ENCODE data around the gene SRCAP.

SRCAP gene

DNA sequence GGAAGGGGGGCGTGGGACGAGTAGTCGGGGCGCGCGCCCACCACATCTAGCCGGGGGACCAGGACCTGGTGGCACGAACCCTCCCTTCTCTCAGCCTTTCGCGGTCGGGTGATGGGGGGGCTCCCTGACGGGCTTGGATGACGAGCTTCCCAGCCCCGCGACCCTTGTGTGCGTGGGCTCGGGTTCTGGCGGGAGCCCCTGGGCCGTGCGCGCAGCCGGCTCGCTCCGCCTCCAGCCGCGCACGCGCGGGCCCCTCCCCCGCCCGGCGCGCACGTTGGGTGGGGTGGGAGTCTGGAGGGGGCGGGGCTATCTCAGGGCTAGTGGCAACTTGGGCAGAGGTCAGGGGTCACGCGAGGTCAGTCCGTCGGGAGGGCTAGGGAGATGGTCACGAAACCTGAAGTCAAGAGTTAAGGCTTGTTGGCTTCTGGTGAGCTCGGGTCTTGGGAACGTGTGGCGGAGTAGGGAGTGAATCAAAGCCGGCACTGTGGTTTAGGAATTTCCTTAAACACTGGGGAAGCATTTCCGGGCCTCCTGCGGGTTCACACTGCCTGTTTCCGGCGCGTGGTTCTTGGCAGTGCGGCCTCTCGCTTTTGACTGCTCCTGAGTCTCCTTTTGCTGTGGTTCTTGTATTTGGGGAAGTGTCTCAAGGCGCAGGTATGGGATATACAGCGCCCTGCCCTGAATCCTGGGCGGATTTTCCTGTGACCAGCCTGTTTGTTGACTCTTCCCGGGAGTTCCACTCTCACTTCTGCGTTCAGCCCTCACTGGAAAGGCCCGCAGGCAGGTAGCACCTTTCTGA lies at the start of gene SRCAP:
TSS of gene SRCAP (plus strand) at position 356 of the 799 bp plus-strand sequence. CDS start 1,654 bp downstream, outside the sequence.
- Mint-ChIP-seq H3K4me1 (peaks cover 26% of the 10 kb centered on the region), H3K4me3 (peak within 1 kb of the TSS; percentile 96), H3K27me3 (no peaks in the 10 kb centered on the region), H3K36me3 (ENCODE audit: insufficient read depth) (peaks cover 52% of the 10 kb centered on the region), H3K9me3 (no peaks in the 10 kb centered on the region), H3K27ac (ENCODE audit: low read depth) (peak within 1 kb of the TSS; percentile 100)
- ATAC-seq (replicated peaks; ENCODE audit: extremely low read depth, poor library complexity, severe bottlenecking): peak; percentile 10
- DNase-seq (ENCODE audit: low spot score in 2 of 2): peak; percentile 15 to 60

GRCh38 chr16:30649725-30650368 lies 49.1 kb upstream of the SRCAP start:
- no peak for ATAC-seq (replicated peaks; ENCODE audit: extremely low read depth, poor library complexity, severe bottlenecking)
- peak overlapping the region; percentile 100 for H3K4me3 Mint-ChIP-seq
- no peaks in the 10 kb centered on the region for H3K27me3 Mint-ChIP-seq
- H3K27ac Mint-ChIP-seq (ENCODE audit: low read depth): peak overlapping the region; percentile 99
- no peaks in the 10 kb centered on the region for H3K9me3 Mint-ChIP-seq
- no peak for DNase-seq (ENCODE audit: low spot score in 2 of 2)
- peaks cover 29% of the 10 kb centered on the region for H3K36me3 Mint-ChIP-seq (ENCODE audit: insufficient read depth)
- H3K4me1 Mint-ChIP-seq: peaks cover 35% of the 10 kb centered on the region

- H3K4me1 Mint-ChIP-seq: peaks cover 35% of the 10 kb centered on the region
- H3K36me3 Mint-ChIP-seq (ENCODE audit: insufficient read depth): peaks cover 30% of the 10 kb centered on the region
- H3K9me3 Mint-ChIP-seq: no peaks in the 10 kb centered on the region
- H3K27me3 Mint-ChIP-seq: no peaks in the 10 kb centered on the region
- DNase-seq (ENCODE audit: low spot score in 2 of 2): peak; percentile 94 to 97
- ATAC-seq (replicated peaks; ENCODE audit: extremely low read depth, poor library complexity, severe bottlenecking): peak; percentile 89
- H3K27ac Mint-ChIP-seq (ENCODE audit: low read depth): peak within 1 kb of the TSS; percentile 99
- H3K4me3 Mint-ChIP-seq: peak within 1 kb of the TSS; percentile 100
Measured at GRCh38 chr16:30650369-30651123, 48.4 kb upstream of the SRCAP start, which contains the start of gene PRR14. Gene PRR14 (plus strand): TSS chr16:30650960. CDS start chr16:30651646, 686 bp downstream.

DNA sequence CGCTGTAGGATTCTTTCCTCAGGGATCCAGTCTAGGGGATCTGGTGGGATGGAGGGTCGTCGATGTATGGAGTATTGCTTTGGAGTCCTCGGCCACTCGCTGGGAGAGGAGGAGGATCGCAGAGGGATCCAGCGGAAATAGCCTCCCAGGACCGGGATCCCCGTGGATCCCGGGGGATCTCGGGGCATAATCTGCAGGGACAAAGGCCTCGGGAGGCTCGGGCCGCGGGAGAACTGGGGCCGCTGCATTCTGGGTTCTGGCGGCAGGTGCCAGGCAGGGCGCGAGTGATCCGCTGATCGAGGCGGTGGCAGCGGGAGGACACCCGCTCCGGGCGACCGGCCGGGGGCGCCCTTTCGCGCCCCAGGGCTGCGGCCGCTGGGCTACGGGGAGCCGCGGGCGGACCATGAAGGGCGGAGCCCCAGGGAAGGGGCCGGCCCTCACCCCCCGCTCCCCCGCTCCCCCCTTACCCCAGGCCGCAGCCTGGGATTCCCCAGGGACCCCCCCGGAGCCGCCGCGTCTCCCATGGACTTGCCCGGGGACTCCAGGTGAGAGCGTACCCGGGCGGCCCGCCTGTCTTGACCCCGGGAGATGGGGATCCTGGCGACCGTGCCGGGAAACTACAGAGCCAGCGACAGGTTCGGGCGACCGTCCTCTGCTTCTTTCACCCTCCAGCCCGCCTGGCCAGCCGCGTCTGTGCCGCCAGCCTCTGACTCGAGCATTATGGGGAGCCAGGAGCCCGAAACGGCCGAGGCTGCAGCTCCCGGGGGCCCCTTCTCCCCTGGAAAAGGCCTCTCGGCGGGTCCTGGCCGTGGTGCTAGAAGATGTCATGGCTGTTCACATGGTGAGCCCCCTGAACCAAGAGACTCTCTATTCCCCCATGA lies 47.6 kb upstream of the SRCAP start:
- Mint-ChIP-seq H3K9me3 (no peaks in the 10 kb centered on the region), H3K27me3 (no peaks in the 10 kb centered on the region), H3K36me3 (ENCODE audit: insufficient read depth) (peaks cover 32% of the 10 kb centered on the region), H3K4me1 (peaks cover 35% of the 10 kb centered on the region), H3K27ac (ENCODE audit: low read depth) (peak overlapping the region; percentile 99), H3K4me3 (peak overlapping the region; percentile 100)
- DNase-seq (ENCODE audit: low spot score in 2 of 2): peak; percentile 49 to 56
- peak; percentile 61 for ATAC-seq (replicated peaks; ENCODE audit: extremely low read depth, poor library complexity, severe bottlenecking)

DNA sequence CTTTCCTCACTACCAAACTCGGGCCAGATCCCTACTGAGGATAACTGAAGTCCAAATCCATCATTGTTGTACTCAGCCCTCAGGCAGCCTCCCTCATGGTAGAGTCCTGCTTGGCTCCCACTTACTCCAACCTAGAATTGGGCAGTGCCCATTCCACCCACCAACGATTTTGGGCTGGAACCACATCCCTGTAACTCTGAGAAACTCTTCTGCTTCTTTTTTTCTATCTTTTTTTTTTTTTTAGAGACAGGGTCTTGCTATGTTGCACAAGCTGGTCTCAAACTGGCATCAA lies 47.0 kb upstream of the SRCAP start:
- H3K4me3 Mint-ChIP-seq: peak overlapping the region; percentile 100
- peaks cover 36% of the 10 kb centered on the region for H3K36me3 Mint-ChIP-seq (ENCODE audit: insufficient read depth)
- ATAC-seq (replicated peaks; ENCODE audit: extremely low read depth, poor library complexity, severe bottlenecking): no peak
- no peak for DNase-seq (ENCODE audit: low spot score in 2 of 2)
- no peaks in the 10 kb centered on the region for H3K27me3 Mint-ChIP-seq
- no peaks in the 10 kb centered on the region for H3K9me3 Mint-ChIP-seq
- H3K4me1 Mint-ChIP-seq: peaks cover 33% of the 10 kb centered on the region
- peak overlapping the region; percentile 99 for H3K27ac Mint-ChIP-seq (ENCODE audit: low read depth)

DNA sequence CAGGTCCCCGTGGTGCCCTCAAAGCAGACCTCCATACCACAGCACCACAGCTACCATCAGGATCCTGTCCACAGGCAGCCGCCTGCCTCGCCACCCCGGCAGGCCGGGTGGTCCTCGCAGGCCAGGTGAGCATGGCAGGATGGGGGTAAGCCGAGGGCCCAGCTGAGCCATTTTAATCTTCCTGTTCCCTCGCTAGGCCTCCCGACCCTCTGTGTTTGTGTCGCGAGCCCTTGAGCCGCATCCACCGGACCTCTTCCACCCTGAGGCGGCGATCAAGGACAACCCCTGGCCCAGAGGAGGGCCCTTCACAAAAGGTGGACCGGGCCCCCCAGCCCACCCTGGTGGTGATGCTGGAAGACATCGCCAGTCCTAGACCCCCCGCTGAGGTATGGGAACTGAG lies 46.3 kb upstream of the SRCAP start:
- ATAC-seq (replicated peaks; ENCODE audit: extremely low read depth, poor library complexity, severe bottlenecking): no peak
- peaks cover 39% of the 10 kb centered on the region for H3K4me1 Mint-ChIP-seq
- H3K27me3 Mint-ChIP-seq: no peaks in the 10 kb centered on the region
- peaks cover 36% of the 10 kb centered on the region for H3K36me3 Mint-ChIP-seq (ENCODE audit: insufficient read depth)
- DNase-seq (ENCODE audit: low spot score in 2 of 2): no peak
- peak overlapping the region; percentile 100 for H3K4me3 Mint-ChIP-seq
- no peaks in the 10 kb centered on the region for H3K9me3 Mint-ChIP-seq
- H3K27ac Mint-ChIP-seq (ENCODE audit: low read depth): no peak overlapping the region

DNA sequence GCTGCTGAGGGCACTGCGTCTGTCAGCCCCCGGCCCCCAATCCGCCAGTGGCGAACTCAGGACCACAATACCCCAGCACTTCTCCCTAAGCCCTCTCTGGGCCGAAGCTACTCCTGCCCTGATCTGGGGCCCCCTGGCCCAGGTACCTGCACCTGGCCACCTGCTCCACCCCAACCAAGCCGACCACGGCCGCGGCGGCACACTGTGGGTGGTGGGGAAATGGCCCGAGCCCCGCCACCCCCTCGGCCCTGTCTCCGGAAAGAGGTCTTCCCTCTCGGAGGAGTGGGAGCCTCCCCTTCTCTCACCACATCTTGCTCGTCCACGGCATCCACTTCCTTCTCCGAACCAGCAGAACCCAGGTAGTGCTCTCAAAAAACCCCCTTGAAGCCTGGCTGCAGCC lies 44.1 kb upstream of the SRCAP start:
- H3K27ac Mint-ChIP-seq (ENCODE audit: low read depth): no peak overlapping the region
- no peak for DNase-seq (ENCODE audit: low spot score in 2 of 2)
- H3K36me3 Mint-ChIP-seq (ENCODE audit: insufficient read depth): peaks cover 52% of the 10 kb centered on the region
- no peak for ATAC-seq (replicated peaks; ENCODE audit: extremely low read depth, poor library complexity, severe bottlenecking)
- no peaks in the 10 kb centered on the region for H3K27me3 Mint-ChIP-seq
- H3K4me1 Mint-ChIP-seq: peaks cover 47% of the 10 kb centered on the region
- no peaks in the 10 kb centered on the region for H3K9me3 Mint-ChIP-seq
- no peak overlapping the region for H3K4me3 Mint-ChIP-seq

DNA sequence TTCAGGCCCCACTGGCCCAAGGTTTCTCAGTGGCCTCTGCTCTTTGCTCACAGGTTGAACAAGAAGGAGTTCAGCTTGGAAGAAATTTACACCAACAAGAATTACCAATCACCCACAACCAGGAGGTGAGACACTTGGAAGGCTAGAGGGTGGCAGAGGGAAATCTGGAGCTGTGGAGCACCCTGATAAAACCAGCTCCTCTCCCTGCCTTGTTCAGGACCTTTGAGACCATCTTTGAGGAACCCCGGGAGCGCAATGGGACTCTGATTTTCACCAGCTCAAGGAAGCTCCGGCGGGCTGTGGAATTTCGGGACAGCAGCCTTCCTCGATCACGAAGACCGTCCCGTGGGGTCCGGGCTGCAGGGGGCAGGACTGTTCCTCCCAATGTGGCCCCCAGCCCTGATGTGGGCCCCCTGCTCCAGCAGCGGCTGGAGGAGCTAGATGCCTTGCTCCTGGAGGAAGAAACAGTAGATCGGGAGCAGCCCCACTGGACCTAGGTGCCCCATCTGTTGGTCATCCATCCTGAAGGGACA lies 43.1 kb upstream of the SRCAP start:
- Mint-ChIP-seq H3K36me3 (ENCODE audit: insufficient read depth) (peaks cover 49% of the 10 kb centered on the region), H3K4me1 (peaks cover 42% of the 10 kb centered on the region), H3K9me3 (no peaks in the 10 kb centered on the region), H3K4me3 (peak overlapping the region; percentile 10), H3K27ac (ENCODE audit: low read depth) (no peak overlapping the region), H3K27me3 (no peaks in the 10 kb centered on the region)
- ATAC-seq (replicated peaks; ENCODE audit: extremely low read depth, poor library complexity, severe bottlenecking): no peak
- DNase-seq (ENCODE audit: low spot score in 2 of 2): no peak

DNA sequence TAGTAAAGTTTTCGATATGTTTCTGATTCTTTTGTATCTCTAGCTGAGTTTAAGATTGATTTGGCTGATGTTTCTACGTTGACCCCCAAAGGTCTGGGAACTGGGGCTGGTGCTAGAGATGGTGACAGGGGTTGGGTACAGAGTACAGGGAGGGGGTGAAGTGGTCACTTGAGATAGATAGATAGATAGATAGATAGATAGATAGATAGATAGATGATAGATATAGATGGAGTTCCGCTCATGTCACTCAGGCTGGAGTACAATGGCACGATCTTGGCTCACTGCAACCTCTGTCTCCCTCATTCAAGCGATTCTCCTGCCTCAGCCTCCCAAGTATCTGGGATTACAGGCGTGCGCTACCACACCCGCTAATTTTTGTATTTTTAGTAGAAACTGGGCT lies 42.6 kb upstream of the SRCAP start:
- peaks cover 51% of the 10 kb centered on the region for H3K36me3 Mint-ChIP-seq (ENCODE audit: insufficient read depth)
- peak overlapping the region; percentile 10 for H3K4me3 Mint-ChIP-seq
- DNase-seq (ENCODE audit: low spot score in 2 of 2) (no peak), ATAC-seq (replicated peaks; ENCODE audit: extremely low read depth, poor library complexity, severe bottlenecking) (no peak)
- H3K27ac Mint-ChIP-seq (ENCODE audit: low read depth): no peak overlapping the region
- H3K27me3 Mint-ChIP-seq: no peaks in the 10 kb centered on the region
- H3K9me3 Mint-ChIP-seq: no peaks in the 10 kb centered on the region
- H3K4me1 Mint-ChIP-seq: peaks cover 44% of the 10 kb centered on the region

DNA sequence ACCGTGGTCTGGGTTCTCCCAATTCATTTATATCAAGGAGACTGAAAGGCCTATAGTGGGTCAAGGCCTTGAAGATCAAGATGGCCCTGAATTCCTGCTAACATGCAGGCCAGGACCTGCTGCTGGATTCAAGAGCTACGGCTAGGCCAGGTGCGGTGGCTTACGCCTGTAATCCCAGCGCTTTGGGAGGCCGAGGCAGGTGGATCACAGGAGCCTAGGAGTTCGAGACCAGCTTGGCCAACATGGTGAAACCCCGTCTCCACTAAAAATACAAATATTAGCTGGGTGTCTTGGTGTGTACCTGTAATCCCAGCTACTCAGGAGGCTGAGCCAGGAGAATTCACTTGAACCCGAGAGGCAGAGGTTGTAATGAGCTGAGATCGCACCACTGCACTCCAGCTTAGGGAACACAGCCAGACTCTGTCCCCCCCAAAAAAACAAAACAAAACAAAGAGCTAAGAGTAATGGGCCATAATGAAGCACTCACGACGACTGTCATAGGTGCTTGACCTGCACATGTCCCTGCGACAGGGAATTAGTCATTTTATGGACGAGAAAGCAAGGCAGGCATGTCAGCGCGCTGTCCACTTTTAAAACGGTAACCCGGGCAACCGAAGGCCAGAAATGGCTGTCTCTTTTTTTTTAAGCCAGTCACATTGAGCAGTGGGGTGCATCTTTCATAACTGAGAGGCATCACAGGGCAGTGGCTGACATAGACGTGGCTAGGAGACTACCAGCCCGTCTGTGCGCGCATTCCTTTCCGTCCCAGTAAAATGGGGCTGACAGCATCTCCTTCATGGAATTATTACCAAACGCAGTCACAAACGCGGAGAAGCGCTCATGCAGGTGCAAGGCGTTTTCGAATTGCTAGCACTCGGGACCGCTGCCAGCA lies 41.8 kb upstream of the SRCAP start:
- Mint-ChIP-seq H3K27me3 (no peaks in the 10 kb centered on the region), H3K27ac (ENCODE audit: low read depth) (peak overlapping the region; percentile 98), H3K9me3 (no peaks in the 10 kb centered on the region), H3K36me3 (ENCODE audit: insufficient read depth) (peaks cover 54% of the 10 kb centered on the region), H3K4me3 (peak overlapping the region; percentile 99), H3K4me1 (peaks cover 46% of the 10 kb centered on the region)
- ATAC-seq (replicated peaks; ENCODE audit: extremely low read depth, poor library complexity, severe bottlenecking) (no peak), DNase-seq (ENCODE audit: low spot score in 2 of 2) (no peak)
